GM12878 (cell line): ENCODE measurements around the gene RGS5. TPM values are rescaled to one million over a fixed set of nuclear protein-coding genes. Genes with fewer than 3 reads are reported as not detected.

Experiments used
- CBFB ChIP-seq: IDR thresholded peaks from 2 replicates; pipeline ENCODE4 v1.6.1; 2016; ENCODE audit warnings: antibody characterized with exemption, low read depth
- CUX1 ChIP-seq: IDR thresholded peaks from 2 replicates; pipeline ENCODE4 v1.6.1; 2012; ENCODE audit warnings: improper control_type of control experiment, low read depth, low read length; ENCODE audit not compliant: insufficient replicate concordance
- PAX8 ChIP-seq: fragments of 450-650 bp; IDR thresholded peaks from 2 replicates; pipeline ENCODE4 v1.6.1; 2017; ENCODE audit warnings: mild to moderate bottlenecking, moderate library complexity
- RELB ChIP-seq: fragments of 450-650 bp; IDR thresholded peaks from 2 replicates; pipeline ENCODE4 v1.6.1; 2017; ENCODE audit warnings: low read depth, mild to moderate bottlenecking, moderate library complexity
- RUNX3 ChIP-seq: IDR thresholded peaks from 2 replicates; pipeline ENCODE4 v1.6.1; 2012; ENCODE audit warnings: low read length, inconsistent platforms
- TBL1XR1 ChIP-seq: IDR thresholded peaks from 2 replicates; pipeline ENCODE4 v1.6.1; 2012; ENCODE audit warnings: low read depth, low read length, improper control_type of control experiment
- USF2 ChIP-seq: IDR thresholded peaks from 2 replicates; pipeline ENCODE4 v1.6.1; 2011; ENCODE audit warnings: low read depth, low read length, improper control_type of control experiment, borderline replicate concordance
- ZBTB4 ChIP-seq: fragments of 450-650 bp; formaldehyde crosslinking; IDR thresholded peaks from 2 replicates; pipeline ENCODE4 v1.4.0; 2022; ENCODE audit warnings: mild to moderate bottlenecking, moderate library complexity
- ZNF384 ChIP-seq: IDR thresholded peaks from 2 replicates; pipeline ENCODE4 v1.6.1; 2012; ENCODE audit warnings: low read depth, mild to moderate bottlenecking, low read length, improper control_type of control experiment, borderline replicate concordance
- polyA plus RNA-seq, 11 experiments: library from polyadenylated mRNA; depleted of rRNA in 4 of 11; unstranded in 6 of 11; stranded (reverse) in 5 of 11; fragments of >200 nt; fragmentation: Nextera tagmentation in 4 of 11; fragmentation: Illumina TruSeq in 1 of 11; extraction: Ambion mirVana in 4 of 11; extraction: Trizol in 1 of 11; gene quantifications; 1 replicate in 1 of 11; 2 replicates in 10 of 11; pipeline versions ENCODE4 v1.2.1 to v1.2.3, GENCODE V29; 2011 to 2016; ENCODE audit warnings: inconsistent platforms in 2 of 11, missing spikeins in 2 of 11, low read depth in 1 of 11
- total RNA-seq, 4 experiments: library from RNA; depleted of rRNA in 3 of 4; stranded (reverse); fragments of >200 nt in 3 of 4; fragmentation: Illumina TruSeq in 1 of 4; extraction: Trizol in 1 of 4; gene quantifications; 2 replicates each; pipeline versions ENCODE4 v1.2.1 to v1.2.3, GENCODE V29; 2013 to 2021

Gene RGS5
- total and polyA plus RNA-seq, 10 of the 15 experiments (the other 5 are each of a cell fraction or from before 2014, with no cell fraction given): 0.63 to 7.4 (median 2.8) TPM

GRCh38 chr1:163142152-163142551, 60.6 kb downstream of the RGS5 start (continued):
- TF ChIP-seq CUX1 (no peak), CBFB (no peak), ZNF384 (no peak), RUNX3 (no peak), PAX8 (no peak), USF2 (no peak), ZBTB4 (no peak), TBL1XR1 (no peak), RELB (no peak)
